ENCODE data around the gene REELD1.

The REELD1 gene

GRCh38 chr4:146186041-146186440 is 28.3 kb upstream of the REELD1 start:
- H3K36me3 ChIP-seq (ENCODE audit: control insufficient read depth, insufficient read depth, low read length): peaks cover 52% of the 10 kb centered on the region
- H3K27ac ChIP-seq (ENCODE audit: insufficient read depth, low read length, poor library complexity, severe bottlenecking): no peak overlapping the region
- no peak overlapping the region for H3K4me3 ChIP-seq (ENCODE audit: insufficient read depth, low read depth, low read length, poor library complexity, severe bottlenecking)
- no peak for DNase-seq
- H3K27me3 ChIP-seq (replicated peaks; ENCODE audit: control insufficient read depth, insufficient read depth, low read length, poor library complexity, severe bottlenecking): no peaks in the 10 kb centered on the region
- no peaks in the 10 kb centered on the region for H3K4me1 ChIP-seq (ENCODE audit: control insufficient read depth, insufficient read depth, low read length, poor library complexity, severe bottlenecking)
- no peaks in the 10 kb centered on the region for H3K9me3 ChIP-seq (ENCODE audit: control insufficient read depth, low read length)

- no peaks in the 10 kb centered on the region for H3K9me3 ChIP-seq (ENCODE audit: control insufficient read depth, low read length)
- no peak overlapping the region for H3K4me3 ChIP-seq (ENCODE audit: insufficient read depth, low read depth, low read length, poor library complexity, severe bottlenecking)
- H3K4me1 ChIP-seq (ENCODE audit: control insufficient read depth, insufficient read depth, low read length, poor library complexity, severe bottlenecking): no peaks in the 10 kb centered on the region
- peaks cover 52% of the 10 kb centered on the region for H3K36me3 ChIP-seq (ENCODE audit: control insufficient read depth, insufficient read depth, low read length)
- DNase-seq: no peak
- H3K27ac ChIP-seq (ENCODE audit: insufficient read depth, low read length, poor library complexity, severe bottlenecking): no peak overlapping the region
- H3K27me3 ChIP-seq (replicated peaks; ENCODE audit: control insufficient read depth, insufficient read depth, low read length, poor library complexity, severe bottlenecking): no peaks in the 10 kb centered on the region
These were observed 27.7 kb upstream of the REELD1 start for GRCh38 chr4:146186596-146186995.

- Histone ChIP-seq H3K9me3 (ENCODE audit: control insufficient read depth, low read length) (no peaks in the 10 kb centered on the region), H3K27ac (ENCODE audit: insufficient read depth, low read length, poor library complexity, severe bottlenecking) (no peak overlapping the region), H3K36me3 (ENCODE audit: control insufficient read depth, insufficient read depth, low read length) (peaks cover 42% of the 10 kb centered on the region), H3K27me3 (replicated peaks; ENCODE audit: control insufficient read depth, insufficient read depth, low read length, poor library complexity, severe bottlenecking) (no peaks in the 10 kb centered on the region), H3K4me1 (ENCODE audit: control insufficient read depth, insufficient read depth, low read length, poor library complexity, severe bottlenecking) (no peaks in the 10 kb centered on the region), H3K4me3 (ENCODE audit: insufficient read depth, low read depth, low read length, poor library complexity, severe bottlenecking) (no peak overlapping the region)
- no peak for DNase-seq
These were observed 23.9 kb upstream of the REELD1 start for GRCh38 chr4:146190456-146190855.

GRCh38 chr4:146191766-146192458 is 22.4 kb upstream of the REELD1 start:
- peaks cover 33% of the 10 kb centered on the region for H3K36me3 ChIP-seq (ENCODE audit: control insufficient read depth, insufficient read depth, low read length)
- H3K9me3 ChIP-seq (ENCODE audit: control insufficient read depth, low read length): no peaks in the 10 kb centered on the region
- no peak for DNase-seq
- H3K4me1 ChIP-seq (ENCODE audit: control insufficient read depth, insufficient read depth, low read length, poor library complexity, severe bottlenecking): no peaks in the 10 kb centered on the region
- H3K27me3 ChIP-seq (replicated peaks; ENCODE audit: control insufficient read depth, insufficient read depth, low read length, poor library complexity, severe bottlenecking): no peaks in the 10 kb centered on the region
- no peak overlapping the region for H3K27ac ChIP-seq (ENCODE audit: insufficient read depth, low read length, poor library complexity, severe bottlenecking)
- H3K4me3 ChIP-seq (ENCODE audit: insufficient read depth, low read depth, low read length, poor library complexity, severe bottlenecking): no peak overlapping the region

GRCh38 chr4:146193628-146194027 is 20.7 kb upstream of the REELD1 start:
- DNase-seq: no peak
- Histone ChIP-seq H3K27me3 (replicated peaks; ENCODE audit: control insufficient read depth, insufficient read depth, low read length, poor library complexity, severe bottlenecking) (no peaks in the 10 kb centered on the region), H3K9me3 (ENCODE audit: control insufficient read depth, low read length) (no peaks in the 10 kb centered on the region), H3K36me3 (ENCODE audit: control insufficient read depth, insufficient read depth, low read length) (peaks cover 17% of the 10 kb centered on the region), H3K4me3 (ENCODE audit: insufficient read depth, low read depth, low read length, poor library complexity, severe bottlenecking) (no peak overlapping the region), H3K27ac (ENCODE audit: insufficient read depth, low read length, poor library complexity, severe bottlenecking) (no peak overlapping the region), H3K4me1 (ENCODE audit: control insufficient read depth, insufficient read depth, low read length, poor library complexity, severe bottlenecking) (no peaks in the 10 kb centered on the region)

- Histone ChIP-seq H3K4me3 (ENCODE audit: insufficient read depth, low read depth, low read length, poor library complexity, severe bottlenecking) (no peak overlapping the region), H3K9me3 (ENCODE audit: control insufficient read depth, low read length) (no peaks in the 10 kb centered on the region), H3K36me3 (ENCODE audit: control insufficient read depth, insufficient read depth, low read length) (peaks cover 14% of the 10 kb centered on the region), H3K27me3 (replicated peaks; ENCODE audit: control insufficient read depth, insufficient read depth, low read length, poor library complexity, severe bottlenecking) (no peaks in the 10 kb centered on the region), H3K4me1 (ENCODE audit: control insufficient read depth, insufficient read depth, low read length, poor library complexity, severe bottlenecking) (no peaks in the 10 kb centered on the region), H3K27ac (ENCODE audit: insufficient read depth, low read length, poor library complexity, severe bottlenecking) (no peak overlapping the region)
- no peak for DNase-seq
These were observed 20.1 kb upstream of the REELD1 start for GRCh38 chr4:146194212-146194611.

GRCh38 chr4:146202665-146203064 is 11.7 kb upstream of the REELD1 start:
- Histone ChIP-seq H3K36me3 (ENCODE audit: control insufficient read depth, insufficient read depth, low read length) (no peaks in the 10 kb centered on the region), H3K9me3 (ENCODE audit: control insufficient read depth, low read length) (no peaks in the 10 kb centered on the region), H3K27ac (ENCODE audit: insufficient read depth, low read length, poor library complexity, severe bottlenecking) (no peak overlapping the region), H3K27me3 (replicated peaks; ENCODE audit: control insufficient read depth, insufficient read depth, low read length, poor library complexity, severe bottlenecking) (no peaks in the 10 kb centered on the region), H3K4me1 (ENCODE audit: control insufficient read depth, insufficient read depth, low read length, poor library complexity, severe bottlenecking) (no peaks in the 10 kb centered on the region), H3K4me3 (ENCODE audit: insufficient read depth, low read depth, low read length, poor library complexity, severe bottlenecking) (no peak overlapping the region)
- no peak for DNase-seq

GRCh38 chr4:146207410-146207809 is 6.9 kb upstream of the REELD1 start:
- no peak for DNase-seq
- Histone ChIP-seq H3K4me3 (ENCODE audit: insufficient read depth, low read depth, low read length, poor library complexity, severe bottlenecking) (no peak overlapping the region), H3K4me1 (ENCODE audit: control insufficient read depth, insufficient read depth, low read length, poor library complexity, severe bottlenecking) (no peaks in the 10 kb centered on the region), H3K9me3 (ENCODE audit: control insufficient read depth, low read length) (no peaks in the 10 kb centered on the region), H3K36me3 (ENCODE audit: control insufficient read depth, insufficient read depth, low read length) (no peaks in the 10 kb centered on the region), H3K27ac (ENCODE audit: insufficient read depth, low read length, poor library complexity, severe bottlenecking) (no peak overlapping the region), H3K27me3 (replicated peaks; ENCODE audit: control insufficient read depth, insufficient read depth, low read length, poor library complexity, severe bottlenecking) (no peaks in the 10 kb centered on the region)

GRCh38 chr4:146210890-146211289 is 3.4 kb upstream of the REELD1 start:
- no peaks in the 10 kb centered on the region for H3K9me3 ChIP-seq (ENCODE audit: control insufficient read depth, low read length)
- no peak overlapping the region for H3K27ac ChIP-seq (ENCODE audit: insufficient read depth, low read length, poor library complexity, severe bottlenecking)

GRCh38 chr4:146211440-146211839 is 2.9 kb upstream of the REELD1 start:
- Histone ChIP-seq H3K4me1 (ENCODE audit: control insufficient read depth, insufficient read depth, low read length, poor library complexity, severe bottlenecking) (no peaks in the 10 kb centered on the region), H3K27me3 (replicated peaks; ENCODE audit: control insufficient read depth, insufficient read depth, low read length, poor library complexity, severe bottlenecking) (no peaks in the 10 kb centered on the region), H3K36me3 (ENCODE audit: control insufficient read depth, insufficient read depth, low read length) (no peaks in the 10 kb centered on the region), H3K9me3 (ENCODE audit: control insufficient read depth, low read length) (no peaks in the 10 kb centered on the region), H3K4me3 (ENCODE audit: insufficient read depth, low read depth, low read length, poor library complexity, severe bottlenecking) (no peak overlapping the region), H3K27ac (ENCODE audit: insufficient read depth, low read length, poor library complexity, severe bottlenecking) (no peak overlapping the region)
- DNase-seq: no peak

More at GRCh38 chr4:146210890-146211289, 3.4 kb upstream of the REELD1 start:
- Histone ChIP-seq H3K27me3 (replicated peaks; ENCODE audit: control insufficient read depth, insufficient read depth, low read length, poor library complexity, severe bottlenecking) (no peaks in the 10 kb centered on the region), H3K4me3 (ENCODE audit: insufficient read depth, low read depth, low read length, poor library complexity, severe bottlenecking) (no peak overlapping the region), H3K4me1 (ENCODE audit: control insufficient read depth, insufficient read depth, low read length, poor library complexity, severe bottlenecking) (no peaks in the 10 kb centered on the region), H3K36me3 (ENCODE audit: control insufficient read depth, insufficient read depth, low read length) (no peaks in the 10 kb centered on the region)
- DNase-seq: no peak

Measured in effector memory CD4-positive, alpha-beta T cell (primary cell).